Activated CD8-positive, alpha-beta memory T cell treated with anti-CD3 and anti-CD28 coated beads, Interleukin-2, amount 10 ng/mL, durations not matched to agents 7 days and 5 days (primary cell): ENCODE data around the gene FHAD1. TPM values are rescaled to one million over a fixed set of nuclear protein-coding genes. Genes with fewer than 3 reads are reported as not detected.

ENCODE experiments used
- ATAC-seq: fragments of 150-1000 bp; cut with Tn5 transposase; one replicate; pipeline ENCODE4 v1.10.0; 2021; ENCODE audit warnings: moderate library complexity
- CTCF ChIA-PET: fragments of 350-600 bp; sonication (Branson Sonifier 250); formaldehyde crosslinking; loops from one replicate; lab custom pipeline; 2021; ENCODE audit warnings: antibody characterized with exemption; lab: Charles Lee
- DNase-seq: peaks from one replicate; pipeline ENCODE4 v3.0.0-alpha.2; 2020
- H3K27ac Mint-ChIP-seq: one replicate; pipeline ENCODE4 v1.8.0; 2021; ENCODE audit warnings: mild to moderate bottlenecking, mixed read lengths
- H3K27me3 Mint-ChIP-seq: one replicate; pipeline ENCODE4 v1.8.0; 2021; ENCODE audit warnings: mixed read lengths
- H3K36me3 Mint-ChIP-seq: one replicate; pipeline ENCODE4 v1.8.0; 2021; ENCODE audit warnings: mild to moderate bottlenecking, mixed read lengths
- H3K4me1 Mint-ChIP-seq: one replicate; pipeline ENCODE4 v1.8.0; 2021; ENCODE audit warnings: mixed read lengths
- H3K4me3 Mint-ChIP-seq: one replicate; pipeline ENCODE4 v1.8.0; 2021; ENCODE audit warnings: mild to moderate bottlenecking, moderate library complexity, mixed read lengths
- H3K9me3 Mint-ChIP-seq: one replicate; pipeline ENCODE4 v1.8.0; 2022; ENCODE audit warnings: low read depth, mixed read lengths
- total RNA-seq, 2 experiments: library from RNA; stranded (reverse); gene quantifications; one replicate each; pipeline ENCODE4 v1.2.3, GENCODE V29; 2021

The FHAD1 gene
- total RNA-seq, 2 experiments from 2014 or later = not detected

GRCh38 chr1:15446212-15446611 is 199.2 kb downstream of the FHAD1 start:
- ATAC-seq = no peak
- CTCF ChIA-PET = no interaction called here
- Mint-ChIP-seq H3K4me1 (peaks cover 11% of the 10 kb centered on the region), H3K27me3 (peaks cover 7% of the 10 kb centered on the region), H3K36me3 (no peaks in the 10 kb centered on the region), H3K9me3 (no peaks in the 10 kb centered on the region), H3K27ac (no peak overlapping the region), H3K4me3 (no peak overlapping the region)
- DNase-seq = no peak

Other genes with a start within 250 kb of the FHAD1 start
- gene TMEM51, start 93.5 kb upstream of the FHAD1 start, total RNA-seq = not detected
- 10 to 100 TPM; 95.4 to 98.9 TPM for gene EFHD2, start 162.7 kb downstream of the FHAD1 start, total RNA-seq
- under 1 TPM; 0.68 to 0.93 TPM for gene CTRC, start 191.2 kb downstream of the FHAD1 start, total RNA-seq
- gene CELA2A, start 209.5 kb downstream of the FHAD1 start, total RNA-seq = not detected
- not detected for gene CELA2B, start 228.9 kb downstream of the FHAD1 start, total RNA-seq